Thyroid gland (tissue), 4 donors: Measurements from ENCODE around the gene C17orf78. TPM values are rescaled to one million over a fixed set of nuclear protein-coding genes. Genes with fewer than 3 reads are reported as not detected.

Experiments used
- DNase-seq, 2 donors: peaks; one replicate each; pipeline ENCODE4 v3.0.0-alpha.2; 2019
- H3K27ac ChIP-seq, 3 donors: fragments of 200-600 bp; sonication (generic); 1 replicate in 2 of 3; 2 replicates in 1 of 3; pipeline ENCODE4 v1.5.1; 2016 to 2019; ENCODE audit warnings: mild to moderate bottlenecking in 1 of 3, moderate library complexity in 1 of 3
- H3K27me3 ChIP-seq: fragments of 200-600 bp; sonication (generic); one replicate; pipeline ENCODE4 v1.5.1; 2019
- H3K36me3 ChIP-seq, 2 donors: fragments of 200-600 bp; sonication (generic); one replicate each; pipeline ENCODE4 v1.5.1; 2016 to 2019
- H3K4me1 ChIP-seq, 2 donors: fragments of 200-600 bp; sonication (generic); one replicate each; pipeline ENCODE4 v1.5.1; 2017 to 2019
- H3K4me3 ChIP-seq, 3 donors: fragments of 200-600 bp; sonication (generic); replicated peaks in 1 of 3; 1 replicate in 2 of 3; 2 replicates in 1 of 3; pipeline ENCODE4 v1.5.1; 2016; ENCODE audit warnings: mild to moderate bottlenecking in 1 of 3
- H3K9me3 ChIP-seq: fragments of 200-600 bp; sonication (generic); one replicate; pipeline ENCODE4 v1.5.1; 2017
- CTCF ChIP-seq, 6 experiments: fragments of 200-600 bp in 3 of 6; fragments of 450-650 bp in 3 of 6; sonication (generic) in 3 of 6; IDR thresholded peaks; one replicate each; pipeline ENCODE4 v1.5.1; 2016 to 2019; ENCODE audit warnings: antibody characterized with exemption in 6 of 6, mild to moderate bottlenecking in 2 of 6, inconsistent platforms in 1 of 6, moderate library complexity in 1 of 6
- POLR2A ChIP-seq, 2 donors: fragments of 450-650 bp; IDR thresholded peaks; one replicate each; pipeline ENCODE4 v1.6.1; 2017; ENCODE audit warnings: antibody characterized with exemption in 2 of 2, mild to moderate bottlenecking in 2 of 2, moderate library complexity in 1 of 2
- WGBS, 2 donors: methylation state at CpG; one replicate each; pipeline ENCODE4 v1.1.5; 2017; 5-methylcytosine and 5-hydroxymethylcytosine counted together
- intact Hi-C: fragments of 100-400 bp; cut with DNase I; formaldehyde crosslinking; loops from one replicate; pipeline ENCODE4 v1.15.1; 2023
- total RNA-seq, 4 donors: library from RNA; depleted of rRNA; stranded (reverse); fragments of >200 nt; gene quantifications; one replicate each; pipeline ENCODE4 v1.2.3, GENCODE V29; 2016

The C17orf78 gene
- total RNA-seq, 4 donors from 2014 or later, result not detected

DNA sequence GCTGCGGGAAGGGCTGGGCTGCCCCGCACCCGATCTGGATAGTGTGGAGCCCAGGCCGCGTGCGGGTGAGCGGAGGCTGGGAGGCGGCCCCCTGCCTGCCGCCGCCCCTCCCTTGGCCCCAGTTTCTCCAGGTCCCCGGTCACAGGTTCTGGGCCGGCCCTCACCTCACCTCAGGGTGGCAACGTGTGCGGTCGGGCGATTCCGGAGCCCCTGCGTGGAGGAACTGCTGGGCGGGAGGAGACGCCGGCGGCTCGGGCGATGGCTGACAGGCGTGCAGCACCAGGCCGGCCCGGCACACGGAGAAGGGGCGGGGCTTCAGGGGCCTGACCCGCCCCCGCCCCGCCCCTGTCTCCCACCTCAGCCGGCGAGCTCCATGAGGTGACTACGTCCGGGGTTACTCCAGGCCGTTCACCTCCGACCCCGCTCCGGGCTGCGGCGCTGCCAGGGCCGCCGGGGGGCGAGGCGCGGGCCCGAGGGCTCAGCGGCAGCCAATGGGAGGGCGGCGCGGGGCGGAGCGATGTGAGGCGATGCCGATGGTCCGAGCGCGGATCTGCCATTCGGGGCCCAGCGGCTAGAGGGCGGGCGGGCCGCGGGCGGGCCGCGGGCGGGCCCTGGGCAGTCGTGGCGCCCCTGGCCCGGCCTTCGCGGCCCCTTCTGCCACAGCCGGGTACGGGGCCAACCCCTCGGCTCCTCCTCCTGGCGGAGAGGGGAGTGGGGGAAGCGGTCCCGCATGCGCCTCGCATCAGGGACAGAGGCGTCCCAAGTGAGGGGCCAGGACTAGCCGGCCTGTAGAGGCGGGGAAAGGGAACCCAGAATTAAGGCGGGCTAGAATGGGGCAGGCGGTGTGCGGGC lies 16.7 kb upstream of the C17orf78 start:
- no peaks in the 10 kb centered on the region for H3K36me3 ChIP-seq
- intact Hi-C loops, result no loop called here

GRCh38 chr17:37359682-37360188 lies 16.1 kb upstream of the C17orf78 start:
- no peak for DNase-seq
- Histone ChIP-seq H3K9me3 (no peaks in the 10 kb centered on the region), H3K27me3 (no peaks in the 10 kb centered on the region), H3K4me1 (peaks cover 19 to 32% of the 10 kb centered on the region in 2 donors), H3K4me3 (peak overlapping the region in 2 of 3 donors; percentile 40 to 55), H3K27ac (peak overlapping the region; percentile 62 to 80 (median 79)), H3K36me3 (no peaks in the 10 kb centered on the region)
- WGBS, 2 donors, result 6 to 10% methylated on average over 17 to 18 of the region's 18 CpGs
- intact Hi-C loops, result no loop called here
- TF ChIP-seq CTCF (IDR thresholded peaks at IDR 0.05) (peak in 1 of 6 experiments; percentile 15), POLR2A (IDR thresholded peaks at IDR 0.05) (no peak)

More for the DNA sequence above, 16.7 kb upstream of the C17orf78 start:
- peak; percentile 96 to 97 for DNase-seq
- H3K9me3 ChIP-seq, result no peaks in the 10 kb centered on the region
- peak overlapping the region; percentile 62 to 80 (median 79) for H3K27ac ChIP-seq
- H3K4me3 ChIP-seq, result peak overlapping the region; percentile 40 to 72 (median 55)
- H3K4me1 ChIP-seq, result peaks cover 19 to 32% of the 10 kb centered on the region in 2 donors
- no peaks in the 10 kb centered on the region for H3K27me3 ChIP-seq
- 0 to 4% methylated on average over 4 to 9 of the region's 88 CpGs for WGBS, 2 donors
- TF ChIP-seq POLR2A (IDR thresholded peaks at IDR 0.05), result peak; percentile 50 to 74
- TF ChIP-seq CTCF (IDR thresholded peaks at IDR 0.05), result peak in 4 of 6 experiments; percentile 9 to 57 (median 50)

GRCh38 chr17:37360632-37361031 lies 15.2 kb upstream of the C17orf78 start:
- Histone ChIP-seq H3K9me3 (no peaks in the 10 kb centered on the region), H3K36me3 (no peaks in the 10 kb centered on the region), H3K4me3 (no peak overlapping the region), H3K27ac (peak overlapping the region in 2 of 3 donors; percentile 62 to 80), H3K27me3 (no peaks in the 10 kb centered on the region), H3K4me1 (peaks cover 19 to 32% of the 10 kb centered on the region in 2 donors)
- WGBS, 2 donors, result 82 to 83% methylated on average over 3 of the region's 3 CpGs
- no peak for DNase-seq
- intact Hi-C loops, result no loop called here
- TF ChIP-seq POLR2A (IDR thresholded peaks at IDR 0.05), result no peak
- TF ChIP-seq CTCF (IDR thresholded peaks at IDR 0.05), result no peak

- Histone ChIP-seq H3K27ac (no peak overlapping the region), H3K27me3 (no peaks in the 10 kb centered on the region), H3K36me3 (no peaks in the 10 kb centered on the region), H3K4me3 (no peak overlapping the region), H3K9me3 (no peaks in the 10 kb centered on the region), H3K4me1 (peaks cover 19 to 28% of the 10 kb centered on the region in 2 donors)
- WGBS, 2 donors, result 93 to 95% methylated on average over 4 of the region's 4 CpGs
- intact Hi-C loops, result no loop called here
- DNase-seq, result no peak
- TF ChIP-seq CTCF (IDR thresholded peaks at IDR 0.05), result no peak
- no peak for TF ChIP-seq POLR2A (IDR thresholded peaks at IDR 0.05)
Measured at GRCh38 chr17:37361543-37361942, 14.2 kb upstream of the C17orf78 start.

- no peak for DNase-seq
- TF ChIP-seq CTCF (IDR thresholded peaks at IDR 0.05) (no peak), POLR2A (IDR thresholded peaks at IDR 0.05) (no peak)
- WGBS, 2 donors, result 85 to 93% methylated on average over 1 of the region's 1 CpG
Measured at GRCh38 chr17:37365589-37365988, 10.2 kb upstream of the C17orf78 start.

More at GRCh38 chr17:37365589-37365988, 10.2 kb upstream of the C17orf78 start:
- Histone ChIP-seq H3K36me3 (no peaks in the 10 kb centered on the region), H3K4me3 (no peak overlapping the region), H3K27ac (no peak overlapping the region), H3K27me3 (no peaks in the 10 kb centered on the region), H3K4me1 (no peaks in the 10 kb centered on the region), H3K9me3 (no peaks in the 10 kb centered on the region)
- intact Hi-C loops, result no loop called here
